ENCODE data around the gene BATF2.

DNA sequence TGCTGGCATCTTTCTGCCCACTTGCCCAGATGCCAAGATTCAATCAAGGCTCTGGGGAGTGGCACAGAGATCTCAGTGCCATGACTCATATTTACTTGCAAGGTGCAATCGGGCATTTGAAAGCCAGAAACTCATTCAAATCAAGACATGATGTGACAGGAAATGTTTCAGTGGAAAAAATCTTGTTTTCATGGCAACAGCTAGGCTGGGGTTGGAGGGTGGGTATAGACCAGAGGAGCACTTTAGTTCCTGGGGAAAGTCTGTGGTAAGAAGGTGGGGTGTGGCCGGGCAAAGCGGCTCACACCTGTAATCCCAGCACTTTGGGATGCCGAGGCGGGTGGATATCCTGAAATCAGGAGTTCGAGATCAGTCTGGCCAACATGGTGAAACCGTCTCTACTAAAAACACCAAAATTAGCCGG is 26.0 kb downstream of the BATF2 start:
- TF ChIP-seq CTCF (conservative IDR thresholded peaks at IDR 0.05; ENCODE audit: low read length) (no peak), EZH2phosphoT487 (IDR thresholded peaks at IDR 0.05; ENCODE audit: borderline replicate concordance) (no peak)

Measured in Loucy (cell line).